Measurements from ENCODE around the gene PDIA4. TPM values are rescaled to one million over a fixed set of nuclear protein-coding genes. Genes with fewer than 3 reads are reported as not detected.

Gene PDIA4
- total RNA-seq: 232 and 246 TPM in 2 replicates

GRCh38 chr7:149028346-149029109, at the start of gene PDIA4:
Gene PDIA4, minus strand, starts transcription at chr7:149028505. Its CDS starts 97 bp downstream, at chr7:149028408.

Other genes starting within 250 kb of the PDIA4 start
- gene EZH2, start 144.2 kb downstream of the PDIA4 start, total RNA-seq: 11.0 and 15.9 TPM in 2 replicates
- 4.9 and 7.4 TPM in 2 replicates for gene ZNF786, start 62.2 kb upstream of the PDIA4 start, total RNA-seq
- 1.3 and 2.1 TPM in 2 replicates for gene ZNF425, start 97.8 kb upstream of the PDIA4 start, total RNA-seq
- 3.2 and 7.6 TPM in 2 replicates for gene ZNF398, start 118.9 kb upstream of the PDIA4 start, total RNA-seq
- 22.3 and 45.0 TPM in 2 replicates for gene ZNF282, start 167.0 kb upstream of the PDIA4 start, total RNA-seq
- 2.9 and 4.5 TPM in 2 replicates for gene ZNF212, start 211.1 kb upstream of the PDIA4 start, total RNA-seq
- gene ZNF783, start 233.7 kb upstream of the PDIA4 start, total RNA-seq: 3.9 and 6.8 TPM in 2 replicates